GM04504 (cell line): ENCODE measurements around the gene MAS1L.
"Not testable (repeated sequence)": the region's sequence is repeated elsewhere in the genome, so short reads cannot be mapped to it uniquely, and the experiment has no call there.

Source experiments
- DNase-seq: peaks from one replicate; pipeline ENCODE4 v3.0.0-alpha.2; 2012; ENCODE audit warnings: low read depth

The MAS1L gene

GRCh38 chr6:29479560-29479959, 8.2 kb downstream of the MAS1L start:
- DNase-seq, result no peak

DNA sequence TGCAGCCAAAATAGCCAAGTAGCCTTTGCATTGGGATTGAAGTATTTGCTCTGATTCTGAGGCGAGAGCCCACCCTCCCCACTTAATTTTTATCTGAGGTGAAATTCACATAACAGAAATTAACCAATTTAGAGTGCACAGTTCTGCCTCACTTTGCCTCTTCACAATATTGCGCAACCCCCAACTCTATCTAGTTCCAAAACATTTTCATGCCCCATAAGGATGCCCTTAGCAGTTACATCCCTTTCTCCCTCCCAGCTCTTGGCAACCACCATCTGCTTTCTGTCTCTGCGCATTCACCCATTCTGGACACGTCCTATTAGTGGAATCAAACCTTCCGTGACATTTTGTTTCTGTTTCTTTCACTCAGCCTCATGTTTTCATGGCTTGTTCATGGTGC, 9.0 kb downstream of the MAS1L start:
- no peak for DNase-seq

GRCh38 chr6:29477923-29478450, 9.8 kb downstream of the MAS1L start:
- DNase-seq, result no peak

DNA sequence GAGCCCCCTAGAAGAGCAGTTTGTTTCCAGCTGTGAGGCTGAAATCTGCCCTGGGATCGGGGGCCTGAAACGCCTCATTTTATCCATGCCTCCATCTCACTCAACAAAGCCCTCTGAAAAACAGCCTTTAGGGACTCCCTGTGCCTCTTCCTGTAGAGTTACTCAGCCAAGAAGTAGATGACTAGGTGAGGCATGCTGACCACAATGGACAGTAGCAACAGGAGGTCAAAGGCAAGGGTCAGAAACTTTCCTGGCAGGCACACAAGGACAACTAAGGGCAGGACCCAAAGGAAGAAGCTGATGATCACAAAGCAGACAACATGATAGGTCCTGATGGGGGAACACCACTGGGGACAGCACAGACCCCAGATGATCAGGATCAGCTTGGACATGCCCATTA, 12.8 kb downstream of the MAS1L start:
- no peak for DNase-seq

- no peak for DNase-seq
These were observed 21.5 kb downstream of the MAS1L start for GRCh38 chr6:29466241-29466640.

- no peak for DNase-seq
These were observed 22.0 kb downstream of the MAS1L start for GRCh38 chr6:29465801-29466200.

DNA sequence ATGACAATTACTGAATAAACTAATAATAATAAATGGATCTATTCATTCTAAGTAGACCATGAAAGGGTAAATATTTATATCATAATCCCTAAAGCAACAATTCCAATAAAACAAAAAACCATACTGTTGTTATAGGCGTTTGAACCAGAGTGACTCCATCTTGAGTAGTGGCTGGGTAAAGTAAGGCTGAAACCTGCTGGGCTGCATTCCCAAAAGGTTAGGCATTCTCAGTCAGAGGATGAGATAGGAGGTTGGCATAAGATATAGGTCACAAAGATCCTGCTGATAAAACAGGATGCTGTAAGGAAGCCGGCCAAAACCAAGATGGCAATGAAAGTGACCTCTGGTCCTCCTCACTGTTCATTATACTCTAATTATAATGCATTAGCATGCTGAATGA, 22.5 kb downstream of the MAS1L start:
- DNase-seq, result no peak

DNA sequence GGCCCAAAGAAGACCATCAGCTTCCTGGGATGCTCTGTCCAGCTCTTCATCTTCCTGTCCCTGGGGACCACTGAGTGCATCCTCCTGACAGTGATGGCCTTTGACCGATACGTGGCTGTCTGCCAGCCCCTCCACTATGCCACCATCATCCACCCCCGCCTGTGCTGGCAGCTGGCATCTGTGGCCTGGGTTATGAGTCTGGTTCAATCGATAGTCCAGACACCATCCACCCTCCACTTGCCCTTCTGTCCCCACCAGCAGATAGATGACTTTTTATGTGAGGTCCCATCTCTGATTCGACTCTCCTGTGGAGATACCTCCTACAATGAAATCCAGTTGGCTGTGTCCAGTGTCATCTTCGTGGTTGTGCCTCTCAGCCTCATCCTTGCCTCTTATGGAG, 25.7 kb downstream of the MAS1L start:
- DNase-seq, result no peak

- no peak for DNase-seq
These were observed 26.5 kb downstream of the MAS1L start for GRCh38 chr6:29461021-29461814.

GRCh38 chr6:29456971-29457370, 30.8 kb downstream of the MAS1L start, which contains the start of the genes OR11A1 and OR2H1:
Gene OR11A1 (minus strand): TSS chr6:29457071. CDS start chr6:29427641, 29,430 bp downstream.
Gene OR2H1 (plus strand): TSS chr6:29457155. CDS start chr6:29461770, 4,615 bp downstream.
- DNase-seq, result no peak

GRCh38 chr6:29451471-29452193, 36.1 kb downstream of the MAS1L start:
- DNase-seq, result no peak

DNA sequence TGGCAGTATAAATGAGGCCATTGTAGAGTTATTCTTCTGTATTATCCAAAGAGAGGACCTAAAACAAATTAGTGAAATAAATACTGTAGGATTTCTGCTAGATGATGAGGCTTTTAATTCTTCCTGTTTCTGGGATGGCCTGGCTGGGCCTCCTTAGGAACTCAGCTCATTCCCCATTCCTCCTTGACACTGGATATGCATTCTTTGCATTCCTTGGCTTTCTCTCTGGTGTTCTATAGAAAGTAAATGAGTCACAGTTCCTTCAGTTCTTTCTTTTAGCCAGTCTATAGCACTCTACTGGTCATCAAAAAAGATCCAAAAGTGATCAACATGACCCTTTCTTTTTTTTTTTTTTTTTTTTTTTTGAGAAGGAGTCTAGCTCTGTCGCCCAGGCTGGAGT, 40.1 kb downstream of the MAS1L start:
- no peak for DNase-seq

DNA sequence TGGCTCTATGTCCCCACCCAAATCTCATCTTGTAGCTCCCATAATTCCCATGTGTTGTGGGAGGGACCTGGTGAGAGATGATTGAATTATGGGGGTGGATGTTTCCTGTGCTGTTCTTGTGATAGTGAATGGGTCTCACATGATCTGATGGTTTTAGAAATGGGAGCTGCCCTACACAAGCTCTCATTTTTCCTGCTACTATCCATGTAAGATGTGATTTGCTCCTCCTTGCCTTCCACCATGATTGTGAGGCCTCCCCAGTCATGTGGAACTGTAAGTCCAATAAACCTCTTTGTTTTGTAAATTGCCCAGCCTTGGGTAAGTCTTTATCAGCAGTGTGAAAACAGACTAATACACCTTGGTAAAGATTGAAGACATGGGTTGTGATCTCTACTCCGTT, 43.7 kb downstream of the MAS1L start:
- not testable (repeated sequence) for DNase-seq

- no peak for DNase-seq
These were observed 45.0 kb downstream of the MAS1L start for GRCh38 chr6:29442719-29443118.

DNA sequence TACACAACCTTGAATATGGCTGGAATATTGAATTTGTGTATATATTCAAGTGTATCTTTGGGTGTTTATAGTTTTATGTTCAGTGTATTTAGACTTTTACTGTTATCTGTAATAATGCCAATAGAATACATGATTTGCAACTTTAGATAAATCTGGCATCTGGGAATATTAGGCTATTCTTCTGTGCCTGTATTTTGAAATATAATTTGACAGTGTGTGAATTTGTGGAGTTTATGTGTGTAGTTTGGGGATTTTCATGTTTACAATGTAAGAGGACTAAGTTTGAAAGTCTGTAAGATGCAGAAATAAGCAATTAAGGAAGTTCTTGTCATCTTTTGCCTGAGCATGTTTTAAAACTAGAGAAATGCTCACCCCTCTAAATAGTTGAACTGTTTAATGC, 48.8 kb downstream of the MAS1L start, which contains the start of gene OR10C1:
TSS of gene OR10C1 (plus strand) at position 301 of the 400 bp plus-strand sequence. CDS start 710 bp downstream, outside the sequence.
- no peak for DNase-seq

- DNase-seq, result not testable (repeated sequence)
These were observed 51.0 kb downstream of the MAS1L start for GRCh38 chr6:29436730-29437129.
